ENCODE data around the gene PREX1.
A peak's percentile ranks its signal among the peaks of the same experiment; 100 is the strongest.

The PREX1 gene

DNA sequence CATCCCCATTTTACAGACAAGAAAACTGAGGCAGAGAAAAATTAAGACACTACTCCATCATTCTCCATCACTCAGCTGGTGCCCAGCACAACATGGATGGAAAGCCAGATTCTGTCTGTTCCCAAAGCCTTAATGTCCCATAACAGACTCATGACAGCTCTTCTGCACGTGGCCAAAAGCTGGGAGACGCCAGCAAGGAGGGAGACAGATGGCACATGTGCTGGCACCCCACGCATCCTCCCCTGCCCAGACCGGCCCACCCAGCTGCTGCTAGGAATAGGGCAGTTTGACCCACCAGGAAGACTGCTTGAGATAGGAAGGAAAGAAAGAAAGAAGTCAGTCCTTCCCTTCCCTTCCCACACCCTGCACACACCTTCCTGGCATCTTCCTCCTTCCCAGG is 96.3 kb downstream of the PREX1 start:
- Histone ChIP-seq H3K4me3 (no peak overlapping the region), H3K27ac (no peak overlapping the region)

DNA sequence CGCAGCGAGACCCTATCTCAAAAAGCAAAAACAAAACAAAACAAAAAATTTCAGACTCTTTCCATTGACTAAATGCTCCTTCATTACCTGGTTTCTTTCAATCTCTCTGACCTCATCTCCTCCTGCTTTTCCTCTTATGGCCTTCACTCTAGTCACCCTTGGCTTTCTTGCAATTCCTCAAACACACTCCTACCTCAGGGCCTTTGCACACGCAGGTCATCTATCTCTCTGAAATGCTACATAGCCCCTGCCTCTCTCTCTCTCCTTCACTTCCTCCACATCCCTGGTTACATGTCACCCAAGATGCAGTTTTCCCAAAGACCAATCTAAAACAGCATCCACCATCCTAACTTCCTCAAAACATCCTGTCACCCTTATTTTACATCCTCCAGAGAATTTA is 96.8 kb downstream of the PREX1 start:
- no peak overlapping the region for H3K4me3 ChIP-seq
- no peak overlapping the region for H3K27ac ChIP-seq

- Histone ChIP-seq H3K27ac (peak overlapping the region in 2 of 21 experiments; percentile 26 to 47), H3K4me3 (no peak overlapping the region)
Observed at GRCh38 chr20:48729538-48729937, 98.3 kb downstream of the PREX1 start.

GRCh38 chr20:48728042-48728825 is 99.6 kb downstream of the PREX1 start:
- H3K27ac ChIP-seq, result peak overlapping the region in 3 of 21 experiments; percentile 19 to 28 (median 24)

DNA sequence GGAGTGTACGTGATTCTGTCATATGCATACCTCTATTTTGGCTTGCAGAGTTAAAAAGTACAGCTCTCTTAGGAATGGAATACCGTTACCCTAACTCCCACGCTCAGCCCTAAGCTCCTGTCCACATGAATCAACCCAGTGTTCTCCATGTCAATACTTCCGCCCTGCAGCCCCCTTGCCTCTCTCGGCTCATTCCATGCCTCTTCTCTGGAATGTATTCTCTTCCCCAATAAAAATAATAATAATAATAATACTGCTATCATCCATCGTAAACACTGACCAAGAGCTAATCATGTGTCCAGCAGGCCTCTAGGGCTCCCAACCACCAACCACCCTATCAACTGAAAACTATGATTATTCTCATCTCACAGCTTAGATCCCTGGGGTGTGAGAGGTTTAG is 100.6 kb downstream of the PREX1 start:
- H3K27ac ChIP-seq, result peak overlapping the region in 1 of 21 experiments; percentile 28
- no peak overlapping the region for H3K4me3 ChIP-seq

More at GRCh38 chr20:48728042-48728825, 99.6 kb downstream of the PREX1 start:
- no peak overlapping the region for H3K4me3 ChIP-seq

GRCh38 chr20:48725555-48725991 is 102.2 kb downstream of the PREX1 start:
- Histone ChIP-seq H3K27ac (peak overlapping the region in 1 of 21 experiments; percentile 9), H3K4me3 (no peak overlapping the region)

DNA sequence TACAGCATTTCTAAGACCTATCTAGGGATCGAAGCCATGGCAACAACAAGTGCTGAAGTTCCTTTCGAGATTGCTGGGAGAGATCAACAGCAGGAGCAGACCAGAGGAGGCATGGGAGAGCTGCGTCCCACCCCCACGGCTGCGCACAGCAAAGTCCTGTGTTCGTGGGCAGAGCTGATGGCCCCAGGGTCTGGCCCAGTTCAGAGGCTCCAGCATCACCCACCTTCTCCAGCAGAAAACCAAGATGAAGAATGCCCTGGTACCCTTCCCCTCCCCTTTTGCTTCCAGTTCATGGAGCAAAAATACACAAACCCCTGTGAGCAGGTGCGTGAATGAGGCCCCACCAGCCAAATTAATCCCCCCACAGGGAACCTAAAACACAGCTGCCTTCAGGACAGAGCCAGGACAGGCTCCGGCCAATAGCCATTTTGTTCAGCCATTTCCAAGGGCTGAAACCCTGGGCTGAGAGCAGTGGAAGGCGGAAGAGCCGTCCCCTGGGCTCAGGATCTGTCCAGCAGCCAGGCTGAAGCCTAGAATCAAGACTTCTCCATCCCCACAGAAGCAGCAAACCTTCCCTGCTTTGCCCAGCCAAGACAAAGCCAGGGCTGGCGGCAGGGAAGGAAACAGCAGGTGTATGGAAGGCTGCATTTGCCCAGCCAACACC is 102.8 kb downstream of the PREX1 start:
- H3K27ac ChIP-seq, result peak overlapping the region in 5 of 21 experiments; percentile 69 to 86 (median 73)
- no peak overlapping the region for H3K4me3 ChIP-seq

DNA sequence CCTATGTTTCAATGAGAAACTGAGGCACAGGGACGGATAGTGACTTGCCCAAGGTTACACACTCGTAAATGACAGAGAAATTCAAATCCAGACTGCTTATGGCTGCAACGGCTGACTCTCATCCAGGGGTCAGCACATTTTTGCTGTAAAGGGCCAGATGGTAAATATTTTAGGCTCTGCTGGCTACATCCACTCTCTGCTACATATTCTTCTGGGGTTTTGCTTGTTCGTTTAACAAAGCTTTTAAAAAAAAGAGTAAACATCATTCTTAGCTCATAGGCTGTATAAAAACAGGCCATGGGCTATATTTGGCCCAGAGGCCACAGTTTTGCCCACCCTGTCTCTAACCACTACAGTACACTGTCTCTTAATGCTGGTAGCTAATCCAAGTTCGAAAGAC is 103.4 kb downstream of the PREX1 start:
- peak overlapping the region in 10 of 21 experiments; percentile 29 to 86 (median 72) for H3K27ac ChIP-seq
- H3K4me3 ChIP-seq, result no peak overlapping the region

GRCh38 chr20:48723308-48724264 is 104.2 kb downstream of the PREX1 start:
- H3K4me3 ChIP-seq, result no peak overlapping the region
- peak overlapping the region in 20 of 21 experiments; percentile 18 to 86 (median 72) for H3K27ac ChIP-seq

GRCh38 chr20:48722737-48723191 is 105.0 kb downstream of the PREX1 start:
- H3K27ac ChIP-seq, result peak overlapping the region in 20 of 21 experiments; percentile 18 to 86 (median 72)
- no peak overlapping the region for H3K4me3 ChIP-seq

DNA sequence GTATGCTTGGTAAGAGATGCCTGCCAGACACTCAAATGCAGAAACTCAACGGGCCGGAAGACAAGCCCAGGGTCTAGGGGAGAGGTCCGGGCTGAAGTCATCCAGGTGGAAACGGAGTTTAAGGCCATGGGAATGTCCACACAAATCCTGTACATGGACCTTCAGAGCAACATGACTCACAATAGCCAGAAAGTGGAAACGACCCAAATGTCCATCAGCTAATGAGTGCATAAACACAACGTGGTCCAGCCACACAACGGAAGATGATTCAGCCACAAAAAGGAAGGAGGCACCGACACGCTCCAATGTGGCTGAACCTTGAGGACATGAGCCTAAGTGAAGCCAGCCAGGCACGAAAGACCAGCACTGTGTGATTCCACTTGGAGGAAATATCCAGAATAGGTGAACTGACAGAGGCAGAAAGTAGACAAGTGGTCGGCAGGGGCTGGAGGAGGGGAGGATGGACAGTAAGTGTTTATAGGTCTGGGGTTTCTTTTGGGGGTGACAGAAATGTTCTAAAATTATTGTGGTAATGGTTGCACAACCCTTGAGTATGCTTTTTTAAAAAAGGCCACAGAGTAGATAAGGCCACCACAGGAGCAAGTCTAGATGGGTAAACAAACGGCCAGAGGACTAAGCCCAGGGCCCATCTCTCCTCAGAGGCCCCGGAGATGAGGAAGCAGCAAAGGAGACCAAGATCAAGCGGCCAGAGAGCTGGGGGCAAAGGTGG is 105.6 kb downstream of the PREX1 start:
- H3K4me3 ChIP-seq, result no peak overlapping the region
- H3K27ac ChIP-seq, result peak overlapping the region in 18 of 21 experiments; percentile 18 to 86 (median 72)

DNA sequence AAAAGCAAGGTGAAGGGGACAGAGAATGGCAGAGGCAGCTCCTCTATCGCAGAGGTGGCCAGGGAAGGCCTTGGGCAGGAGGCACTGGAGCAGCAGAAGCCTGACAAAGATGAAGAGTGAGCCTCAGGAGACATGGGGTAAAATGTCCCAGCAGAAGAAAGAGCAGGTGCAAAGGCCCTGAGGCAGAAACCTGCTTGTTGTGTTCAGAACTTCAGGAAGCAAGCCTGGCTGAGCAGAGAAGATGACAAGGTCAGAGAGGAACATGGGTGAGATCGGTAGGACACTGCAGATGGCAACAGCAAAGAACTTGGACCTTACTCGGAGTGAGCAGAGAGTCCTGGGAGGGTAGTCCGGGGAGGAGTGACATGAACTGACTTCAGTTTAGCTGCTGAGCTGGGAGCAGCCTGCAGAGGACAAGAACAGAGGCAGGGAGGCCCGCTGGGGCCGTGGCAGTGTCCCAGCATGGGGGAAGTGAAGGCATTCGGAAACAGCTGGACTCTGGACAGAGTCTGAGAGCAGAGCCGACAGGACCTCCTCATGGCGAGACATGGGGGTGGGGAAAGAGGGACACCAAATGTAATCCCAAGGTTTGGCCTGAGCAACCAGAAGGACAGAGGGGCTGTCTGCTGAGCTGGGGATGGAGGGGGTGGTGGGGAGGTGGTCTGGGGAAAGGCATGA is 106.3 kb downstream of the PREX1 start:
- Histone ChIP-seq H3K27ac (peak overlapping the region in 13 of 21 experiments; percentile 26 to 86 (median 73)), H3K4me3 (no peak overlapping the region)

GRCh38 chr20:48720256-48720985 is 107.4 kb downstream of the PREX1 start:
- peak overlapping the region in 7 of 21 experiments; percentile 47 to 81 (median 60) for H3K27ac ChIP-seq
- H3K4me3 ChIP-seq, result no peak overlapping the region

GRCh38 chr20:48719598-48720255 is 108.1 kb downstream of the PREX1 start:
- no peak overlapping the region for H3K4me3 ChIP-seq
- H3K27ac ChIP-seq, result peak overlapping the region in 10 of 21 experiments; percentile 15 to 81 (median 56)

DNA sequence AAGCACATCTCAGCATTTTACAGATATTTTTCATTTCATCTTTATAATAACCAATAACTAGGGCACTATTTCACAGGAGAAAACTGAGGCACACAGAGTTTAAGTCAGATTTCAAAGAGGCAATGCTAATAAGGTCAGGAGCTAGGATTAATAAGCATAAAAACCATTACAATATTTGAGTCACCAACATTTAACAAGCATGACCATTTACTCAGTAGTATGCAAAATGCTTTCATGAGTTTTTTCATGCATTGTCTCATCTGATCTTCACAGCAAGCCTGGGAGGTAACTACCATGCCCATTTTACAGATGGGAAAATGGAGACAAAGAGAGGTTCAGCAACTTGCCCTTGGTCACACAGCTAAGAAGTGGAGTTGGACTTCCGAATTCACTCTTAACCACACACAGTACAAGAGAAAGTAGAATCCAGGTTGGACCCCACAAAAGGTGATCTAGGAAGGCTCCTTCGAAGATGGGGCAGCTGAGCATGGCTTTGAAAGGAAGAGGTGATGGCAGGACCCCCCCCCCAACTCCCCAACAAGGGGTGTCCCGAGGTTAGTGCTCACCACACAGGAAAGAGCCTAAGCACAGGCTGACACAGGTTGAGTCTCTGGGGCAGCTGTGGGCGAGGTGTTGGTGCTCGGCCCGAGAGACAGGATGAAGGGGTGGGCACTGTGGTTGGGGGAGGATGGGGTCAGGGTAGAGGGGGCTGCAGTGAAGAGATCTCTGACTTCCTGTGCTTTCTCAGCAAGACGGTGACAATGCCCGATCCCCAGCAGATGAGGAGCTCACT is 108.8 kb downstream of the PREX1 start:
- H3K4me3 ChIP-seq, result no peak overlapping the region
- peak overlapping the region in 8 of 21 experiments; percentile 15 to 81 (median 41) for H3K27ac ChIP-seq

- H3K4me3 ChIP-seq, result no peak overlapping the region
- H3K27ac ChIP-seq, result peak overlapping the region in 5 of 21 experiments; percentile 38 to 88 (median 81)
Observed at GRCh38 chr20:48717680-48718223, 110.0 kb downstream of the PREX1 start.

All from skin epidermis (tissue), 12 donors.